ENCODE results near the gene NECAB2. TPM values are rescaled to one million over a fixed set of nuclear protein-coding genes. Genes with fewer than 3 reads are reported as not detected.

The NECAB2 gene
- total RNA-seq, 1 donor from 2014 or later: not detected

DNA sequence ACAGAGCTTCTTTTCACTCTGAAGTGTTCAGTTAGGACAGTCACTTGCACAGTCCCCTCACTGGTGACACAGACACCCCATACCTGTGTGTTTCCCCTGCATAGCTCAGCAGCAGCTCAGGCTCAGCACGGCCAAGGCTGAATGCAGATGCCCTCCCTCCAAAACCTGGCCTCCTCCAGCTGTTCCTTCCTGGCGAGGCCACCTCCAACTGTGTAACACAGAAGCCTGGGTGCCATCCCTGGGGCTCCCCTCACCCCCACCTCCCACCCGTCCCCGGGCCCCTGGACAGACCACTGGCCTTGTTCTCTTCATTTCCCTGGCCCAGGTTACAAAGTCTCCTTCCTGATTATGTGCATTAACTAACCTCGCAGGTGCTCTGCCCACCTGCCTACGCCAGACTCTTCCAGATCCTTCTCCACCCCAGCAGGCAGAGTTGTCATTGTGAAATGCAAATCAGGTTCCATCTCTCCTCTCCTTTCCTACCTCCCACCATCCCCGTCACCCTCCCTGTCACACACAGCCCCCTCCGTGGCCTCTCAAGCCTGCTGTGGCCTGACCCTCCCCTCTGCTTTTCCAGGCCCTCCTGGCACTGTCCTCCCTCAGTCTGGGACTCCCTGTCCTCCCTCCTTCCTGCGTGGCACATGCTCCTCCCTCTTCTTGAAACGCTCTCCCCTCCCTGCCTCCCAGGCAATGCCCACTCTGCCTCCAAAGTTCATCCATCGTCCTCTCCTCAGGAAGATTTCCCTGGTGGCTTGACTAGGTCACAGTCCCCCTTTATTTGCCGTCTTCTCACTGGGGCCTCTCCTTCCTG is 42.7 kb upstream of the NECAB2 start:
- Mint-ChIP-seq H3K4me1 (ENCODE audit: unreplicated experiment) (peaks cover 7% of the 10 kb centered on the region), H3K4me3 (ENCODE audit: unreplicated experiment) (no peak overlapping the region), H3K9me3 (ENCODE audit: unreplicated experiment) (no peaks in the 10 kb centered on the region), H3K36me3 (ENCODE audit: unreplicated experiment) (peaks cover 7% of the 10 kb centered on the region), H3K27me3 (ENCODE audit: unreplicated experiment) (no peaks in the 10 kb centered on the region), H3K27ac (ENCODE audit: unreplicated experiment) (no peak overlapping the region)
- no peak for DNase-seq (ENCODE audit: extremely low spot score, unreplicated experiment)
- TF ChIP-seq, protein P1, sequence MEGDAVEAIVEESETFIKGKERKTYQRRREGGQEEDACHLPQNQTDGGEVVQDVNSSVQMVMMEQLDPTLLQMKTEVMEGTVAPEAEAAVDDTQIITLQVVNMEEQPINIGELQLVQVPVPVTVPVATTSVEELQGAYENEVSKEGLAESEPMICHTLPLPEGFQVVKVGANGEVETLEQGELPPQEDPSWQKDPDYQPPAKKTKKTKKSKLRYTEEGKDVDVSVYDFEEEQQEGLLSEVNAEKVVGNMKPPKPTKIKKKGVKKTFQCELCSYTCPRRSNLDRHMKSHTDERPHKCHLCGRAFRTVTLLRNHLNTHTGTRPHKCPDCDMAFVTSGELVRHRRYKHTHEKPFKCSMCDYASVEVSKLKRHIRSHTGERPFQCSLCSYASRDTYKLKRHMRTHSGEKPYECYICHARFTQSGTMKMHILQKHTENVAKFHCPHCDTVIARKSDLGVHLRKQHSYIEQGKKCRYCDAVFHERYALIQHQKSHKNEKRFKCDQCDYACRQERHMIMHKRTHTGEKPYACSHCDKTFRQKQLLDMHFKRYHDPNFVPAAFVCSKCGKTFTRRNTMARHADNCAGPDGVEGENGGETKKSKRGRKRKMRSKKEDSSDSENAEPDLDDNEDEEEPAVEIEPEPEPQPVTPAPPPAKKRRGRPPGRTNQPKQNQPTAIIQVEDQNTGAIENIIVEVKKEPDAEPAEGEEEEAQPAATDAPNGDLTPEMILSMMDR (IDR thresholded peaks at IDR 0.05): no peak

DNA sequence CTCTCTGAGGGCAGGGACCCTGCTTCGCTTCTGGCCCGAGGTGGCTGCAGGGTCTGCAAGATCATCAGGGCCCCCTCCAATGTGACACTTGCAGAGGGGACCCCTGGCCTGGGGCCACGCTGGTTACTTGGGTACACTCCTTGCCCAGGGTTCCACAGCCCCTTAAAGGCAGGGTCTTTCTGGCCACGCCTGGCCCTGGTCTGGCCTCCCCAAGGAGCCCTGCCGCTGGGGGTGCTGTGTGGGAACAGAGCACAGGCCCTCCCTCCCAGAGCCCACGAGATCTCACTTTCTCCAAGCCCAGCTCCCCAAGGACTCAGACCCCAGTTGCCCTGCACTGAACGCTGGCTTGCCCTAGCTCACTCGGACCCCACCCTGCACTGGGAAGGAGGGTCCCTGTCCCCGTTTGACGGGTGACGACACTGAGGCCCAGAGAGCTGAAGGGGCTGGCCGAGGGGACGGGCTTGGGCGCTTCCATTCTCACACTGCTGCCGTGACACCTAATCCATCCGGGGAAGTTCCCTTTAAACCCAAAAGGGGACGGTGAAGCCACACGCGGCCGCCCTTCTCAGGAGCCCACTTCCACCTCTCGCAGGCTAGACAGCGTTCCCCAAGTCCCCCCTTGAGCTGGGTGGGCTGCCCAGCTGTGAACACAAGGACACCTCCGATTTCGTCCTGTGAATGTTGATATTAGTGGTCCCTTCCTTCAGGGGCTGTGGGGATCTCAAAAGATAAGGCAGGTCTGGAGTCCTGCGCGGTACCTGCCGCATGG is 41.9 kb upstream of the NECAB2 start:
- H3K36me3 Mint-ChIP-seq (ENCODE audit: unreplicated experiment): peaks cover 4% of the 10 kb centered on the region
- H3K4me1 Mint-ChIP-seq (ENCODE audit: unreplicated experiment): peaks cover 7% of the 10 kb centered on the region
- no peak overlapping the region for H3K27ac Mint-ChIP-seq (ENCODE audit: unreplicated experiment)
- H3K4me3 Mint-ChIP-seq (ENCODE audit: unreplicated experiment): no peak overlapping the region
- no peak for DNase-seq (ENCODE audit: extremely low spot score, unreplicated experiment)
- no peaks in the 10 kb centered on the region for H3K27me3 Mint-ChIP-seq (ENCODE audit: unreplicated experiment)
- H3K9me3 Mint-ChIP-seq (ENCODE audit: unreplicated experiment): no peaks in the 10 kb centered on the region
- TF ChIP-seq, protein P1 (IDR thresholded peaks at IDR 0.05): no peak

DNA sequence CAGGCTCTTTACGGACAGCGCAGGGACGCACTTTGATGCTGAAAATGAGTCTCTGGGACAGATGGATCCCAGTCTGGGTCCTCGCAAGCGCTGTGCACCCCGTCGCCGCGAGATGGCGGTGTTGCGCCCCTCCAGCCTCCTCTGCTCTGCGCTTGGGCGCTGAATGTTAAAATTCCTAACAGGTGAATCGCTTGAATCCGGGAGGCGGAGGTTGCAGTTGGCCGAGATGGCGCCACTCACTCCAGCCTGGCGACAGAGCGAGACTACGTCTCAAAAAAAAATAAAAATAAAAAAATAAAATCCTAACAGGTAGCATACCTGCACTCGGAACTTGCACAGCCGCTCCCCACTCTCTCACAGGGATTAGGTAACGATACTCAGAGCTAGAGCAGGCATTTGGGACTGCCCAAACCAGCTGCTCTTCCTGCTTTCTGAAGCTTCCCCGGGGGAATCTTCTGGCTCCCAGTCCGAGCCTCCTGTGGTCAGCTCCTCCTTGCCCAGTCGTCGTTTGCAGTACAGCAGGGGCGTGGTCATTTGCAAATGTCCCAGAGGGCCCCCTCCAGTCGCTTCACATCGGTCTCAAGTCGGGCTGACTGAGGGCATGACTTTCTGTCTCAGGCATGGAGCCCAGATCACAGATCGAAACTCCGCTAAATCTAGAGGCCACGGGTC is 41.2 kb upstream of the NECAB2 start:
- Mint-ChIP-seq H3K27me3 (ENCODE audit: unreplicated experiment) (no peaks in the 10 kb centered on the region), H3K27ac (ENCODE audit: unreplicated experiment) (no peak overlapping the region), H3K4me1 (ENCODE audit: unreplicated experiment) (peaks cover 7% of the 10 kb centered on the region), H3K9me3 (ENCODE audit: unreplicated experiment) (no peaks in the 10 kb centered on the region), H3K36me3 (ENCODE audit: unreplicated experiment) (peaks cover 4% of the 10 kb centered on the region), H3K4me3 (ENCODE audit: unreplicated experiment) (no peak overlapping the region)
- DNase-seq (ENCODE audit: extremely low spot score, unreplicated experiment): peak; percentile 92
- TF ChIP-seq, protein P1 (IDR thresholded peaks at IDR 0.05): peak; percentile 98

- H3K36me3 Mint-ChIP-seq (ENCODE audit: unreplicated experiment): peaks cover 4% of the 10 kb centered on the region
- TF ChIP-seq, protein P1 (IDR thresholded peaks at IDR 0.05): no peak
- H3K4me1 Mint-ChIP-seq (ENCODE audit: unreplicated experiment): peaks cover 7% of the 10 kb centered on the region
- no peaks in the 10 kb centered on the region for H3K27me3 Mint-ChIP-seq (ENCODE audit: unreplicated experiment)
- no peak overlapping the region for H3K27ac Mint-ChIP-seq (ENCODE audit: unreplicated experiment)
- DNase-seq (ENCODE audit: extremely low spot score, unreplicated experiment): no peak
- H3K9me3 Mint-ChIP-seq (ENCODE audit: unreplicated experiment): no peaks in the 10 kb centered on the region
- H3K4me3 Mint-ChIP-seq (ENCODE audit: unreplicated experiment): no peak overlapping the region
Observed at GRCh38 chr16:83928341-83929055, 39.5 kb upstream of the NECAB2 start.
